SW 1271 (cell line): Measurements from ENCODE around the gene GPSM1.
A peak's percentile ranks its signal among the peaks of the same experiment; 100 is the strongest.

Source experiments
- DNase-seq, 2 experiments: peaks; one replicate each; lab custom pipeline; 2025; lab: John Stamatoyannopoulos, UW

GPSM1 gene

GRCh38 chr9:136361047-136361753, 33.9 kb downstream of the GPSM1 start:
- no peak for DNase-seq

DNA sequence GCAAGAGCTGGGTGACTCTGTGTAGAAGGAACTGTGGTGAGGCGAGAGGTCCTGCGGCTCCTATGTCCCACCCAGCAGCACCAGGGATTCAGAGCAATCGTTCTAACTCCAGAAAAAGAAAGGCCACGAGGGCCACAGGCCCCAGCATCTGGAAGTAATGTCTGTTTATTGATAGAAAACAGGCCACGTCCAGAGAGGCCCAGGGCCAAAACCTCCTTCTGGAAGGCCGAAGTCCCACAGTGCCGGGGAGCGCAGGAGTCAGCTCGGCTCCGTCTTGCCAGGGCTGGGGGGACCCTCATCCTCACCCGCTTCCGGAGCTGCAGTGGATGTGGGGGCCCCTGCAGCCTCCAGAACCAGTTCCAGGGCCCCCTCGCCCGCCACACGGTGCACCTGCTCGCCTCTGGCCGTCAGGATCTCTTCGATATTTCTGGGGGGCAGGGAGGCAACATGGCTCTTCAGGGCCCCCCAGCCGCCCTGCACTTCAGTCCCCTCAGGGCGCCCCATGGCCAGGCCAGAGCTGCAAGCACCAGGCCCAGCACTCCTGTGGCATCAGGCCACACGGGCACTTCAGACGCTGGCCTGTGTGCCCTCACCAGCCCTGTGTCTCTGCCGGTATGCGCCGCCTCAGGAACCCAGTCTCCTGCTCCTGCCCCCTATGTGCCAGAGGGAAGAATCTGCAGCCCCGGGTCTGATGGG, 34.6 kb downstream of the GPSM1 start:
- DNase-seq, result no peak

- no peak for DNase-seq
Observed at GRCh38 chr9:136362450-136362784, 35.1 kb downstream of the GPSM1 start.

- peak; percentile 79 to 90 for DNase-seq
Observed at GRCh38 chr9:136363106-136363948, 36.0 kb downstream of the GPSM1 start, which contains the start of gene DNLZ. TSS of gene DNLZ (minus strand) at chr9:136363744. CDS start at chr9:136363714, 30 bp downstream.

GRCh38 chr9:136363949-136364748, 36.8 kb downstream of the GPSM1 start:
- DNase-seq, result no peak

- DNase-seq, result no peak
Observed at GRCh38 chr9:136364942-136365774, 37.8 kb downstream of the GPSM1 start.

- no peak for DNase-seq
Observed at GRCh38 chr9:136365775-136366222, 38.5 kb downstream of the GPSM1 start.

DNA sequence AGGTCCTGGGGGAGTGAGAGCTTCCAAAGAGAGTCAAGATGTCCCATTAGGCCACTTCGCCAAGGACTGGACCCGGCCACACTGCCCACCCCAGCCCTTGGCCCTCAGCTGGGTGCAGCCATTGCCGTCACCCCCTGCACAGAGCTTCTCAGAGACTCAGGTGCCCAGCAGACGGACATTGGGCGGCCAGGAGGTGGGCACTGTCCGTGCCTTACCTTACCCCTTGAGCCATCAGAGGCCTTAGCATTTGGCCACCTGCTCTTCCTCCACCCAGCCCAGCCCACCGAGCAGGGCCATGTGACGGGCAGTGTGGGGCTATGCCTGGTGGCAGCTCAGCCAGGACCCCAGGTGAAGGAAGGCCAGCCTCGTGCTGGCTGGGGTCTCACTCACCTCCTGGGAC, 39.5 kb downstream of the GPSM1 start:
- no peak for DNase-seq

- DNase-seq, result no peak
Observed at GRCh38 chr9:136367296-136368145, 40.2 kb downstream of the GPSM1 start.

DNA sequence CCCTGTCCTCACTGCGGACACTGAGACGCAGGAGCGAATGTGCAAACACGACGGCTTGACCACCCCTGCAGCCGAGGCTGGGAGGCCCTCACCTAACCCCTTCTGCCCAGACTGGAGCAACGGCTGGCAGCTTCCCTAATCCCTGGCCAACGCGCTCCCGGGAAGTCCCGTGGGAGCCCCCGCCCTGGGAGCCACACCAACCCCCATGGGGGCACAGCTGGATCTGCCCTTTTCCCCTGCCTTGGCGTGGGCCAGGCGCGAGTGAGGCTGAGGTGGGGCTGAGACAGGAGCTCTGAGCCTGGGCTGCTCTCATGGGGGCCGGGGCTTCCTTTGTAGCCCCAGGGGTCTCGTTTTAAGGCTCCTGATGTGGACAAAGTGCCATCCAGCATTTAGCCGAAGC, 40.9 kb downstream of the GPSM1 start:
- no peak for DNase-seq

- DNase-seq, result no peak
Observed at GRCh38 chr9:136370037-136370436, 42.7 kb downstream of the GPSM1 start.

GRCh38 chr9:136370687-136371532, 43.6 kb downstream of the GPSM1 start:
- DNase-seq, result no peak

DNA sequence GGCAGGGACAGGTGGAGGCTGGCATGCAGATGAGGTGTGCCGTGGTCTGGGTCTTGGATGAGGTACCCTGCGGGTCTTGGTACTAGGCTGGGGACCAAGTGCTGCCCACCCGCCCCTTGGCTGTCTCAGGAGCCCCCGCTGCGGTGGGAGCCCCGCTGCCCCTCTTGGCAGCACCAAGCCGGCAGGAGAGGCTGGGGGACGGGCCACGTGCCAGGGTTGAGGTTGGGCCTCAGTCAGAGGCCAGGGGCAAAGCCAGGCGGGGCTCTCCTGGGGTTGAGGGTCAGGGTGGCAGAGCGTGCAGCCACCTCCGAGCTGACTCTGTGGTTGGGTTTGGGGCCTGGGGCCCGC, 44.2 kb downstream of the GPSM1 start:
- no peak for DNase-seq

- no peak for DNase-seq
Observed at GRCh38 chr9:136372006-136372405, 44.7 kb downstream of the GPSM1 start.

GRCh38 chr9:136372561-136373299, 45.4 kb downstream of the GPSM1 start:
- no peak for DNase-seq

DNA sequence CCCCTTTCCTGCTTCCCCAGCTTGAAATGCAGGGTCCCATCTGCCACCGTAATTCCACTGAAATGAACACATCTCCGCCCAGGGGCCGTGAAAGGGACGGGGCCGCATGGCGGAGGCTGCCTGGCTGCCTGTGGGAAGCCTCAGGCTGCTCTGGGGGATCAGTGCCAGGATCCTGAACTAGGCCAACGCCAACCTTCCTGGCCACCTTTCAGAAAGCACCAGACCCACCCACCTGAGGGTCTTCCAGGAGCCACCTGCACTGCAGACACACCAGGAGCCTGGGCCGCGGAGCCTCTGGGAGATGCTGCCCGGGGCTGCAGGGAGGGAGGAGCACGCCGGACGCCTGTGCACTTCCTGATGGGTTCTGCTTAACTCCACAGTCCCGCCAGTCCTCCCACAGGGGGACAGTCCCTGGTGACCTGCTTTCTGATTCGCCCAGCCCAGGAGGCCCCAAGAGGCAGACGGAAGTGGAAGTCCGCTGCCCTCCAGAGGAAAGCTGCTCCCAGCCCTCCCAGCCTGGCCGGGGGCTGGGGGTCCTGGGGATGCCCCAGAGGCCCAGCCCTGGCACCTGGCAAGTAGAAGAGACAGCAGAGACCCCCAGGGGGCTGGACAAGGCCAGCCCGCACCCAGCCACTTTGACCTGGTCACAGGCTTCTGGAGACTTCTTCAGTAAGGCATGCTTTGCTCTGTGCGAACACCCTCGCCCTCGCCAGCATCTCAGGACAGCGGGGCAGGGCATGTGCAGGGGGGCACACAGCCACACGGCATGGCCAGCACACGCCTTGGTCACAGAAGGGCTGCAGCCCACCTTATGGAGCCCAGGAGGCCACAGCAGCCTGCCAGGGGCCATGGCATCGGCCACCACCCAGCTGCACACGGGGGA, 46.2 kb downstream of the GPSM1 start, which contains the start of gene CARD9:
TSS of gene CARD9 (minus strand) at position 370 of the 883 bp plus-strand sequence. CDS start 1,591 bp downstream, outside the sequence.
- no peak for DNase-seq

GRCh38 chr9:136374183-136374575, 46.8 kb downstream of the GPSM1 start:
- DNase-seq, result no peak
